ENCODE data around the gene SLC12A5. TPM values are rescaled to one million over a fixed set of nuclear protein-coding genes. Genes with fewer than 3 reads are reported as not detected.

The SLC12A5 gene
- polyA plus RNA-seq (2012; ENCODE audit: insufficient read length, low read depth) = 11.8 TPM

DNA sequence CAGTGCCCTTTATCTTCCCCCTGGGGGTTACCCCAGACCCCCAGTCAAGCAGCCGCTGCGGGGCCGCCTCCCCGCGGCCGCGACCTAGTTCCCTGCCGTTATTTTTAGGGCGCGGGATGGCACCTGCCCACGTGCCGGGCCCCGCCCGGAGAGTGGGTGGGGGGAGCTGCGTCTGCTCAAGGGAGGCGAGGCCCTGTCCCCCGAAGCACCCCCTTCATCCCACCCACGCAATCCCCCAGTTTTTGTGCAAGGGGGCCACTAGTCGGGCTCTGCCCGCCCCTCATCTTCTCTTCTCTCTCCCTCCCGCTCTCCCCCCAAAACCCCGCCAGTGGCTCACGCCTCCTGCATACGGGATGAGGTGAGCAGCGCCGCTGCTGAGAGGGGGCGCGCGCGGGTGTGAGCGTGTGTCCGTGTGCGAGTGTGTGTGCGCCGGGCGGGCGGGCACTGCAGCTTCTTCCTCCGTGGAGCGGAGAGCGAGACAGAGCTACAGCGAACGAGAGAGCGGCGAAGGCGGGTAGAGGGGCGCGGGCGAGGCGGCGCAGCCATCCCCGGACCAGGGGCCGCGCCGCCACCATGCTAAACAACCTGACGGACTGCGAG lies at the start of gene SLC12A5:
SLC12A5 (plus strand) TSS at position 444 of the 600 bp plus-strand sequence; CDS start at position 574, 130 bp downstream.
- TF ChIP-seq SIN3A (IDR thresholded peaks at IDR 0.05; ENCODE audit: borderline replicate concordance, insufficient read depth, low read length) (no peak), FOXP2 (optimal IDR thresholded peaks at IDR 0.05; ENCODE audit: borderline replicate concordance, extremely low read depth, extremely low read length, insufficient read depth) (no peak), POLR2AphosphoS5 (IDR thresholded peaks at IDR 0.05; ENCODE audit: low read depth, low read length) (no peak), TAF1 (IDR thresholded peaks at IDR 0.05; ENCODE audit: borderline replicate concordance, insufficient read depth, low read length) (no peak), REST (IDR thresholded peaks at IDR 0.05; ENCODE audit: insufficient read depth in 1 of 2, low read depth in 2 of 2, low read length in 2 of 2) (no peak)

- TF ChIP-seq SIN3A (IDR thresholded peaks at IDR 0.05; ENCODE audit: borderline replicate concordance, insufficient read depth, low read length) (no peak), TAF1 (IDR thresholded peaks at IDR 0.05; ENCODE audit: borderline replicate concordance, insufficient read depth, low read length) (no peak), REST (IDR thresholded peaks at IDR 0.05; ENCODE audit: insufficient read depth in 1 of 2, low read depth in 2 of 2, low read length in 2 of 2) (no peak), POLR2AphosphoS5 (IDR thresholded peaks at IDR 0.05; ENCODE audit: low read depth, low read length) (no peak), FOXP2 (optimal IDR thresholded peaks at IDR 0.05; ENCODE audit: borderline replicate concordance, extremely low read depth, extremely low read length, insufficient read depth) (no peak)
Measured at GRCh38 chr20:45981261-45981660, 47.8 kb upstream of the SLC12A5 start.

- no peak for TF ChIP-seq FOXP2 (optimal IDR thresholded peaks at IDR 0.05; ENCODE audit: borderline replicate concordance, extremely low read depth, extremely low read length, insufficient read depth)
Measured at GRCh38 chr20:45983279-45983743, 45.7 kb upstream of the SLC12A5 start.

GRCh38 chr20:45985573-45985972 lies 43.4 kb upstream of the SLC12A5 start:
- TF ChIP-seq SIN3A (IDR thresholded peaks at IDR 0.05; ENCODE audit: borderline replicate concordance, insufficient read depth, low read length) (no peak), REST (IDR thresholded peaks at IDR 0.05; ENCODE audit: insufficient read depth in 1 of 2, low read depth in 2 of 2, low read length in 2 of 2) (no peak), FOXP2 (optimal IDR thresholded peaks at IDR 0.05; ENCODE audit: borderline replicate concordance, extremely low read depth, extremely low read length, insufficient read depth) (no peak), POLR2AphosphoS5 (IDR thresholded peaks at IDR 0.05; ENCODE audit: low read depth, low read length) (no peak), TAF1 (IDR thresholded peaks at IDR 0.05; ENCODE audit: borderline replicate concordance, insufficient read depth, low read length) (no peak)

DNA sequence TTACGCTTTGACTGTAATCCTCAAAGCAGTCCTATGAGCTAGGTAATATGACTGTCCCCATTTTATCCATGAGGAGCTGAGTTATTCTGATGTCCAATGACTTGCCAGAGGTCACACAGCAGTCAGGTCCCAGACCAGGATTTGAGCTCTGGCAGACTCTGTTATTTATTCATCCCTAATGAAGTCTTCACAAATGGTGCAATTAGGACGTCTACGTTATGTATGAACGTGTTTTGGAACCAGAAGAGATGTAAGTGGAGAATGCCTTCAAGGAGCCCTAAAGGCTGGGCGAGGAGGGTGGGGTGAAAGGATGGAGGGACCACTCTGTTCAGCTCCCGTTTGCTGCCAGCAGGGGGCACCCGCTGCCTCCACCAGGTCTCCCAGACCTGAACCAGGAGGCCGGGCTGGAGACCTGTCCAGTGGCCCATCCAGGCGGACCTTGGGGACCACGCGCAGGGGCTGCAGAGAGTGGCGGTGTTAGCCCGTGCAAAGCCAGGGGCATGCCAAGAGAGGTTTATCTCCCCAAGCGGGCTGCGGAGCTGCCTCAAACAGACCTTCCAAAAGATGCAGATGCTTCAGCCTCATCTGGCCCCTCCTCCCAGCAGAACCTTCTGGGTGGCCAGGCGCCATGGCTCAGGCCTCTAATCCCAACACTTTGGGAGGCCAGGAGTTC lies 41.8 kb upstream of the SLC12A5 start:
- TF ChIP-seq REST (IDR thresholded peaks at IDR 0.05; ENCODE audit: insufficient read depth in 1 of 2, low read depth in 2 of 2, low read length in 2 of 2) = 0 out of 4 replicates have a peak, but pooled peaks of 1 of the 2 experiments have one; percentile 42
- no peak for TF ChIP-seq FOXP2 (optimal IDR thresholded peaks at IDR 0.05; ENCODE audit: borderline replicate concordance, extremely low read depth, extremely low read length, insufficient read depth)
